GM23338 (cell line): ENCODE measurements around the gene BCAM.

ENCODE experiments used
- CREB1 ChIP-seq: fragments of 250-450 bp; sonication (Bioruptor Pico); IDR thresholded peaks from 2 replicates; pipeline ENCODE4 v1.5.0; 2020; ENCODE audit warnings: low read depth, mild to moderate bottlenecking, moderate library complexity
- EZH2 ChIP-seq: fragments of 200-600 bp; sonication (generic); IDR thresholded peaks from one replicate; pipeline ENCODE4 v1.8.0; 2017; ENCODE audit warnings: antibody characterized with exemption, mild to moderate bottlenecking, low read depth; ENCODE audit not compliant: unreplicated experiment
- EZH2phosphoT487 ChIP-seq: fragments of 200-600 bp; sonication (generic); IDR thresholded peaks from one replicate; pipeline ENCODE4 v1.8.1; 2018; ENCODE audit warnings: antibody characterized with exemption; ENCODE audit not compliant: unreplicated experiment
- JUNB ChIP-seq: IDR thresholded peaks from one replicate; pipeline ENCODE4 v1.6.1; 2016; ENCODE audit warnings: antibody characterized with exemption; ENCODE audit not compliant: unreplicated experiment
- NANOG ChIP-seq: IDR thresholded peaks from 2 replicates; pipeline ENCODE4 v1.6.1; 2016; ENCODE audit warnings: antibody characterized with exemption, borderline replicate concordance
- POLR2AphosphoS5 ChIP-seq: IDR thresholded peaks from 2 replicates; pipeline ENCODE4 v1.6.1; 2016; ENCODE audit warnings: antibody characterized with exemption, low read depth
- ZNF114 ChIP-seq: fragments of 250-450 bp; sonication (Bioruptor Pico); IDR thresholded peaks from 2 replicates; pipeline ENCODE4 v1.5.0; 2020; ENCODE audit warnings: mild to moderate bottlenecking, moderate library complexity
- ZNF331 ChIP-seq: fragments of 250-450 bp; sonication (Bioruptor Pico); IDR thresholded peaks from 2 replicates; pipeline ENCODE4 v1.5.0; 2020; ENCODE audit warnings: low read depth, mild to moderate bottlenecking, moderate library complexity
- TF ChIP-seq, protein P1 (sequence below), 2 experiments: fragments of 200-600 bp in 1 of 2; sonication (generic) in 1 of 2; conservative IDR thresholded peaks; 2 replicates each; pipeline versions ENCODE4 v1.5.1 to v1.6.1; 2016 to 2017; ENCODE audit warnings: antibody characterized with exemption in 2 of 2, low read depth in 2 of 2, mild to moderate bottlenecking in 2 of 2, moderate library complexity in 1 of 2
- TF ChIP-seq, protein P2 (sequence below): IDR thresholded peaks from one replicate; pipeline ENCODE4 v1.6.1; 2018; ENCODE audit warnings: antibody characterized with exemption; ENCODE audit not compliant: unreplicated experiment
- TF ChIP-seq, protein P3 (sequence below): IDR thresholded peaks from 2 replicates; pipeline ENCODE4 v1.6.1; 2016; ENCODE audit warnings: antibody characterized with exemption
- TF ChIP-seq, protein P4 (sequence below): fragments of 250-450 bp; sonication (Bioruptor Pico); IDR thresholded peaks from 2 replicates; pipeline ENCODE4 v1.5.0; 2020; ENCODE audit warnings: mild to moderate bottlenecking, moderate library complexity

DNA sequence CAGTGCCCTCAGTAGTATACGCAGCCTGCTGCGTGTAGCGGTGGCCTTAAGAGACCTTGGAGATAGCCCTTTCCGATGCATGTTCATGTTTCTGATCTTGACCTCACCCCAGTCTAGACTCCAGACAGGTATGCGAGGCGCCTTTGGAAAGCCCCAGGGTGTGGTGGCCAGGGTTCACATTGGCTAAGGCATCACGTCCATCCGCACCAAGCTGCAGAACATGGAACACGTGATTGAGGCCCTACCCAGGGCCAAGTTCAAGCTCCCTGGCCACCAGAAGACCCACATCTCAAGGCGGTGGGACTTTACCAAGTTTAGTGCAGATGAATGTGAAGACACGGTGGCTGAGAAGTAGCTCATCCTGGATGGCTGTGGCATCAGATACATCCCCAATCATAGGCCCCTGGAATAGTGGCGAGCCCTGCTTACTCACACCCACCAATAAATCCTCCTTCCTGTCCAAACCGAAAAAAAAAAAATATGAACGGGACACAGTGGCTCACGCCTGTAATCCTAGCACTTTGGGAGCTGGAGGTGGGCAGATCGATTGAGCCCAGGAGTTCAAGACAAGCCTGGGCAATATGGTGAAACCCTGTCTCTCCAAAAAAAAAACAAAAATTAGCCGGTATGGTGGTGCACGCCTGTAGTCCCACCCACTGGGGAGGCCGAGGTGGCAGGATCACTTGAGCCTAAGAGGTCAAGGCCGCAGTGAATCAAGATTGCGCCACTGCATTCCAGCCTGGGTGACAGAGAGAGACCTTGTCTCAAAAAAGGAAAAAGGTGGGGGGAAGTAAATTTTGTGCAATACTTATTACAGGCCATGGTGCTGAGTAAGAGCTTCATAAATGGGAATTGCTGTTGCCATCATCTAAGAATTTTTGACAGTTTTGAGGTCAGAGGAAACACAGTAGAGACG, 43.6 kb upstream of the BCAM start:
- TF ChIP-seq, protein P1, sequence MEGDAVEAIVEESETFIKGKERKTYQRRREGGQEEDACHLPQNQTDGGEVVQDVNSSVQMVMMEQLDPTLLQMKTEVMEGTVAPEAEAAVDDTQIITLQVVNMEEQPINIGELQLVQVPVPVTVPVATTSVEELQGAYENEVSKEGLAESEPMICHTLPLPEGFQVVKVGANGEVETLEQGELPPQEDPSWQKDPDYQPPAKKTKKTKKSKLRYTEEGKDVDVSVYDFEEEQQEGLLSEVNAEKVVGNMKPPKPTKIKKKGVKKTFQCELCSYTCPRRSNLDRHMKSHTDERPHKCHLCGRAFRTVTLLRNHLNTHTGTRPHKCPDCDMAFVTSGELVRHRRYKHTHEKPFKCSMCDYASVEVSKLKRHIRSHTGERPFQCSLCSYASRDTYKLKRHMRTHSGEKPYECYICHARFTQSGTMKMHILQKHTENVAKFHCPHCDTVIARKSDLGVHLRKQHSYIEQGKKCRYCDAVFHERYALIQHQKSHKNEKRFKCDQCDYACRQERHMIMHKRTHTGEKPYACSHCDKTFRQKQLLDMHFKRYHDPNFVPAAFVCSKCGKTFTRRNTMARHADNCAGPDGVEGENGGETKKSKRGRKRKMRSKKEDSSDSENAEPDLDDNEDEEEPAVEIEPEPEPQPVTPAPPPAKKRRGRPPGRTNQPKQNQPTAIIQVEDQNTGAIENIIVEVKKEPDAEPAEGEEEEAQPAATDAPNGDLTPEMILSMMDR (conservative IDR thresholded peaks at IDR 0.05; ENCODE audit: low read depth in 2 of 2), result no peak
- TF ChIP-seq POLR2AphosphoS5, result no peak
- TF ChIP-seq, protein P2, sequence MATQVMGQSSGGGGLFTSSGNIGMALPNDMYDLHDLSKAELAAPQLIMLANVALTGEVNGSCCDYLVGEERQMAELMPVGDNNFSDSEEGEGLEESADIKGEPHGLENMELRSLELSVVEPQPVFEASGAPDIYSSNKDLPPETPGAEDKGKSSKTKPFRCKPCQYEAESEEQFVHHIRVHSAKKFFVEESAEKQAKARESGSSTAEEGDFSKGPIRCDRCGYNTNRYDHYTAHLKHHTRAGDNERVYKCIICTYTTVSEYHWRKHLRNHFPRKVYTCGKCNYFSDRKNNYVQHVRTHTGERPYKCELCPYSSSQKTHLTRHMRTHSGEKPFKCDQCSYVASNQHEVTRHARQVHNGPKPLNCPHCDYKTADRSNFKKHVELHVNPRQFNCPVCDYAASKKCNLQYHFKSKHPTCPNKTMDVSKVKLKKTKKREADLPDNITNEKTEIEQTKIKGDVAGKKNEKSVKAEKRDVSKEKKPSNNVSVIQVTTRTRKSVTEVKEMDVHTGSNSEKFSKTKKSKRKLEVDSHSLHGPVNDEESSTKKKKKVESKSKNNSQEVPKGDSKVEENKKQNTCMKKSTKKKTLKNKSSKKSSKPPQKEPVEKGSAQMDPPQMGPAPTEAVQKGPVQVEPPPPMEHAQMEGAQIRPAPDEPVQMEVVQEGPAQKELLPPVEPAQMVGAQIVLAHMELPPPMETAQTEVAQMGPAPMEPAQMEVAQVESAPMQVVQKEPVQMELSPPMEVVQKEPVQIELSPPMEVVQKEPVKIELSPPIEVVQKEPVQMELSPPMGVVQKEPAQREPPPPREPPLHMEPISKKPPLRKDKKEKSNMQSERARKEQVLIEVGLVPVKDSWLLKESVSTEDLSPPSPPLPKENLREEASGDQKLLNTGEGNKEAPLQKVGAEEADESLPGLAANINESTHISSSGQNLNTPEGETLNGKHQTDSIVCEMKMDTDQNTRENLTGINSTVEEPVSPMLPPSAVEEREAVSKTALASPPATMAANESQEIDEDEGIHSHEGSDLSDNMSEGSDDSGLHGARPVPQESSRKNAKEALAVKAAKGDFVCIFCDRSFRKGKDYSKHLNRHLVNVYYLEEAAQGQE, result no peak
- TF ChIP-seq EZH2, result no peak
- TF ChIP-seq CREB1 (CRISPR knock-in tag), result no peak
- TF ChIP-seq EZH2phosphoT487, result no peak
- TF ChIP-seq JUNB, result no peak
- TF ChIP-seq, protein P3, sequence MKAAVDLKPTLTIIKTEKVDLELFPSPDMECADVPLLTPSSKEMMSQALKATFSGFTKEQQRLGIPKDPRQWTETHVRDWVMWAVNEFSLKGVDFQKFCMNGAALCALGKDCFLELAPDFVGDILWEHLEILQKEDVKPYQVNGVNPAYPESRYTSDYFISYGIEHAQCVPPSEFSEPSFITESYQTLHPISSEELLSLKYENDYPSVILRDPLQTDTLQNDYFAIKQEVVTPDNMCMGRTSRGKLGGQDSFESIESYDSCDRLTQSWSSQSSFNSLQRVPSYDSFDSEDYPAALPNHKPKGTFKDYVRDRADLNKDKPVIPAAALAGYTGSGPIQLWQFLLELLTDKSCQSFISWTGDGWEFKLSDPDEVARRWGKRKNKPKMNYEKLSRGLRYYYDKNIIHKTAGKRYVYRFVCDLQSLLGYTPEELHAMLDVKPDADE, result no peak
- no peak for TF ChIP-seq ZNF114 (CRISPR knock-in tag)
- TF ChIP-seq, protein P4, sequence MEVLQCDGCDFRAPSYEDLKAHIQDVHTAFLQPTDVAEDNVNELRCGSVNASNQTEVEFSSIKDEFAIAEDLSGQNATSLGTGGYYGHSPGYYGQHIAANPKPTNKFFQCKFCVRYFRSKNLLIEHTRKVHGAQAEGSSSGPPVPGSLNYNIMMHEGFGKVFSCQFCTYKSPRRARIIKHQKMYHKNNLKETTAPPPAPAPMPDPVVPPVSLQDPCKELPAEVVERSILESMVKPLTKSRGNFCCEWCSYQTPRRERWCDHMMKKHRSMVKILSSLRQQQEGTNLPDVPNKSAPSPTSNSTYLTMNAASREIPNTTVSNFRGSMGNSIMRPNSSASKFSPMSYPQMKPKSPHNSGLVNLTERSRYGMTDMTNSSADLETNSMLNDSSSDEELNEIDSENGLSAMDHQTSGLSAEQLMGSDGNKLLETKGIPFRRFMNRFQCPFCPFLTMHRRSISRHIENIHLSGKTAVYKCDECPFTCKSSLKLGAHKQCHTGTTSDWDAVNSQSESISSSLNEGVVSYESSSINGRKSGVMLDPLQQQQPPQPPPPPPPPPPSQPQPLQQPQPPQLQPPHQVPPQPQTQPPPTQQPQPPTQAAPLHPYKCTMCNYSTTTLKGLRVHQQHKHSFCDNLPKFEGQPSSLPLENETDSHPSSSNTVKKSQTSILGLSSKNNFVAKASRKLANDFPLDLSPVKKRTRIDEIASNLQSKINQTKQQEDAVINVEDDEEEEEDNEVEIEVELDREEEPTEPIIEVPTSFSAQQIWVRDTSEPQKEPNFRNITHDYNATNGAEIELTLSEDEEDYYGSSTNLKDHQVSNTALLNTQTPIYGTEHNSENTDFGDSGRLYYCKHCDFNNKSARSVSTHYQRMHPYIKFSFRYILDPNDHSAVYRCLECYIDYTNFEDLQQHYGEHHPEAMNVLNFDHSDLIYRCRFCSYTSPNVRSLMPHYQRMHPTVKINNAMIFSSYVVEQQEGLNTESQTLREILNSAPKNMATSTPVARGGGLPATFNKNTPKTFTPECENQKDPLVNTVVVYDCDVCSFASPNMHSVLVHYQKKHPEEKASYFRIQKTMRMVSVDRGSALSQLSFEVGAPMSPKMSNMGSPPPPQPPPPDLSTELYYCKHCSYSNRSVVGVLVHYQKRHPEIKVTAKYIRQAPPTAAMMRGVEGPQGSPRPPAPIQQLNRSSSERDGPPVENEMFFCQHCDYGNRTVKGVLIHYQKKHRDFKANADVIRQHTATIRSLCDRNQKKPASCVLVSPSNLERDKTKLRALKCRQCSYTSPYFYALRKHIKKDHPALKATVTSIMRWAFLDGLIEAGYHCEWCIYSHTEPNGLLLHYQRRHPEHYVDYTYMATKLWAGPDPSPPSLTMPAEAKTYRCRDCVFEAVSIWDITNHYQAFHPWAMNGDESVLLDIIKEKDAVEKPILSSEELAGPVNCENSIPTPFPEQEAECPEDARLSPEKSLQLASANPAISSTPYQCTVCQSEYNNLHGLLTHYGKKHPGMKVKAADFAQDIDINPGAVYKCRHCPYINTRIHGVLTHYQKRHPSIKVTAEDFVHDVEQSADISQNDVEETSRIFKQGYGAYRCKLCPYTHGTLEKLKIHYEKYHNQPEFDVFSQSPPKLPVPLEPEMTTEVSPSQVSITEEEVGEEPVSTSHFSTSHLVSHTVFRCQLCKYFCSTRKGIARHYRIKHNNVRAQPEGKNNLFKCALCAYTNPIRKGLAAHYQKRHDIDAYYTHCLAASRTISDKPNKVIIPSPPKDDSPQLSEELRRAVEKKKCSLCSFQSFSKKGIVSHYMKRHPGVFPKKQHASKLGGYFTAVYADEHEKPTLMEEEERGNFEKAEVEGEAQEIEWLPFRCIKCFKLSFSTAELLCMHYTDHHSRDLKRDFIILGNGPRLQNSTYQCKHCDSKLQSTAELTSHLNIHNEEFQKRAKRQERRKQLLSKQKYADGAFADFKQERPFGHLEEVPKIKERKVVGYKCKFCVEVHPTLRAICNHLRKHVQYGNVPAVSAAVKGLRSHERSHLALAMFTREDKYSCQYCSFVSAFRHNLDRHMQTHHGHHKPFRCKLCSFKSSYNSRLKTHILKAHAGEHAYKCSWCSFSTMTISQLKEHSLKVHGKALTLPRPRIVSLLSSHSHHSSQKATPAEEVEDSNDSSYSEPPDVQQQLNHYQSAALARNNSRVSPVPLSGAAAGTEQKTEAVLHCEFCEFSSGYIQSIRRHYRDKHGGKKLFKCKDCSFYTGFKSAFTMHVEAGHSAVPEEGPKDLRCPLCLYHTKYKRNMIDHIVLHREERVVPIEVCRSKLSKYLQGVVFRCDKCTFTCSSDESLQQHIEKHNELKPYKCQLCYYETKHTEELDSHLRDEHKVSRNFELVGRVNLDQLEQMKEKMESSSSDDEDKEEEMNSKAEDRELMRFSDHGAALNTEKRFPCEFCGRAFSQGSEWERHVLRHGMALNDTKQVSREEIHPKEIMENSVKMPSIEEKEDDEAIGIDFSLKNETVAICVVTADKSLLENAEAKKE (CRISPR knock-in tag), result no peak
- TF ChIP-seq ZNF331 (CRISPR knock-in tag), result no peak
- no peak for TF ChIP-seq NANOG
